Endothelial cell (in vitro differentiated cells): Measurements from ENCODE around the gene LYPD6B. TPM values are rescaled to one million over a fixed set of nuclear protein-coding genes. Genes with fewer than 3 reads are reported as not detected.

Experiments
- DNase-seq: peaks from one replicate; pipeline ENCODE4 v3.0.0; 2021; ENCODE audit warnings: low spot score
- H3K27ac Mint-ChIP-seq: one replicate; pipeline ENCODE4 v1.8.0; 2021; ENCODE audit warnings: mixed read lengths, inconsistent platforms; ENCODE audit not compliant: unreplicated experiment
- H3K27me3 Mint-ChIP-seq: one replicate; pipeline ENCODE4 v1.8.0; 2021; ENCODE audit warnings: mild to moderate bottlenecking, moderate library complexity, mixed read lengths, inconsistent platforms; ENCODE audit not compliant: unreplicated experiment
- H3K36me3 Mint-ChIP-seq: one replicate; pipeline ENCODE4 v1.8.0; 2021; ENCODE audit warnings: mild to moderate bottlenecking, low read depth, mixed read lengths, inconsistent platforms; ENCODE audit not compliant: unreplicated experiment
- H3K4me1 Mint-ChIP-seq: one replicate; pipeline ENCODE4 v1.8.0; 2021; ENCODE audit warnings: mild to moderate bottlenecking, mixed read lengths, inconsistent platforms; ENCODE audit not compliant: unreplicated experiment
- H3K4me3 Mint-ChIP-seq: one replicate; pipeline ENCODE4 v1.8.0; 2021; ENCODE audit warnings: mild to moderate bottlenecking, mixed read lengths, inconsistent platforms; ENCODE audit not compliant: unreplicated experiment
- H3K9me3 Mint-ChIP-seq: one replicate; pipeline ENCODE4 v1.8.0; 2021; ENCODE audit warnings: mixed read lengths, inconsistent platforms; ENCODE audit not compliant: unreplicated experiment
- CTCF ChIP-seq: fragments of 200-600 bp; sonication (generic); IDR thresholded peaks from one replicate; pipeline ENCODE4 v1.5.0; 2021; ENCODE audit warnings: antibody characterized with exemption; ENCODE audit not compliant: unreplicated experiment
- total RNA-seq: library from RNA; stranded (reverse); fragmentation: NEBNext Ultra II Directional; extraction: Animal tissue kit (Norgen Biotek cat#: 25700); gene quantifications from one replicate; pipeline ENCODE4 v1.2.1, GENCODE V29; 2021; ENCODE audit not compliant: unreplicated experiment

Gene LYPD6B
- total RNA-seq, 1 donor from 2014 or later = 4.8 TPM

GRCh38 chr2:149148194-149149006 is 109.9 kb downstream of the LYPD6B start:
- Mint-ChIP-seq H3K9me3 (no peaks in the 10 kb centered on the region), H3K27ac (no peak overlapping the region), H3K27me3 (peaks cover 2% of the 10 kb centered on the region), H3K36me3 (no peaks in the 10 kb centered on the region), H3K4me3 (no peak overlapping the region), H3K4me1 (peaks cover 21% of the 10 kb centered on the region)
- TF ChIP-seq CTCF = no peak
- no peak for DNase-seq

- peaks cover 2% of the 10 kb centered on the region for H3K27me3 Mint-ChIP-seq
- no peaks in the 10 kb centered on the region for H3K9me3 Mint-ChIP-seq
- H3K4me1 Mint-ChIP-seq = peaks cover 21% of the 10 kb centered on the region
- H3K27ac Mint-ChIP-seq = no peak overlapping the region
- H3K4me3 Mint-ChIP-seq = no peak overlapping the region
- H3K36me3 Mint-ChIP-seq = no peaks in the 10 kb centered on the region
- no peak for DNase-seq
- no peak for TF ChIP-seq CTCF
Observed at GRCh38 chr2:149149007-149149297, 110.5 kb downstream of the LYPD6B start.

GRCh38 chr2:149152469-149152953 is 114.0 kb downstream of the LYPD6B start:
- Mint-ChIP-seq H3K27me3 (peaks cover 3% of the 10 kb centered on the region), H3K36me3 (no peaks in the 10 kb centered on the region), H3K9me3 (no peaks in the 10 kb centered on the region), H3K4me1 (peaks cover 18% of the 10 kb centered on the region), H3K27ac (no peak overlapping the region), H3K4me3 (no peak overlapping the region)
- no peak for TF ChIP-seq CTCF
- DNase-seq = no peak

- peaks cover 18% of the 10 kb centered on the region for H3K4me1 Mint-ChIP-seq
- TF ChIP-seq CTCF = no peak
- DNase-seq = no peak
- H3K27me3 Mint-ChIP-seq = peaks cover 6% of the 10 kb centered on the region
- no peak overlapping the region for H3K27ac Mint-ChIP-seq
- no peaks in the 10 kb centered on the region for H3K9me3 Mint-ChIP-seq
- no peak overlapping the region for H3K4me3 Mint-ChIP-seq
- no peaks in the 10 kb centered on the region for H3K36me3 Mint-ChIP-seq
Observed at GRCh38 chr2:149155196-149155969, 116.9 kb downstream of the LYPD6B start.

- DNase-seq = no peak
- no peaks in the 10 kb centered on the region for H3K9me3 Mint-ChIP-seq
- no peak for TF ChIP-seq CTCF
- H3K27ac Mint-ChIP-seq = no peak overlapping the region
- peaks cover 23% of the 10 kb centered on the region for H3K4me1 Mint-ChIP-seq
- H3K4me3 Mint-ChIP-seq = no peak overlapping the region
- peaks cover 6% of the 10 kb centered on the region for H3K27me3 Mint-ChIP-seq
- H3K36me3 Mint-ChIP-seq = no peaks in the 10 kb centered on the region
Observed at GRCh38 chr2:149155988-149156387, 117.5 kb downstream of the LYPD6B start.
